Measurements from ENCODE around the gene PDE6A.

Gene PDE6A

GRCh38 chr5:149839761-149840160, 104.8 kb downstream of the PDE6A start:
- ChIA-PET POLR2A (no interaction called here), CTCF (interaction anchor here (0.6 to 23.8 kb wide), 6 partner anchors 10 to 203 kb away, joined by 3 to 305 read pairs (median 108); partner anchors contain the start of gene SLC26A2)
- Histone ChIP-seq H3K27ac (ENCODE audit: insufficient read depth in 1 of 2, low read depth in 1 of 2, low read length in 2 of 2, poor library complexity in 1 of 2, severe bottlenecking in 2 of 2) (no peak overlapping the region), H3K36me3 (ENCODE audit: control insufficient read depth in 4 of 4, insufficient read depth in 4 of 4, low read length in 3 of 4) (peaks cover 0 to 77% (median 8%) of the 10 kb centered on the region in 4 experiments), H3K9me3 (ENCODE audit: control extremely low read depth in 1 of 5, control insufficient read depth in 4 of 5, insufficient read depth in 2 of 5, low read depth in 1 of 5, low read length in 4 of 5) (no peaks in the 10 kb centered on the region), H3K4me3 (ENCODE audit: control insufficient read depth in 1 of 7, extremely low read depth in 1 of 7, insufficient read depth in 4 of 7, low read depth in 2 of 7, low read length in 6 of 7) (no peak overlapping the region), H3K4me1 (ENCODE audit: control extremely low read depth in 1 of 4, control insufficient read depth in 4 of 4, insufficient read depth in 4 of 4, low read length in 3 of 4) (no peaks in the 10 kb centered on the region), H3K27me3 (replicated peaks in 2 of 5; ENCODE audit: control insufficient read depth in 4 of 5, insufficient read depth in 5 of 5, low read length in 4 of 5) (no peaks in the 10 kb centered on the region)
- WGBS (ENCODE audit: insufficient coverage): 97% methylated on average over 16 of the region's 16 CpGs
- DNase-seq: no peak

- ChIA-PET POLR2A (no interaction called here), CTCF (interaction anchor here (0.6 to 23.8 kb wide), 13 partner anchors 9 to 202 kb away, joined by 3 to 305 read pairs (median 3); partner anchors contain the start of gene SLC26A2)
- WGBS (ENCODE audit: insufficient coverage): 95% methylated on average over 4 of the region's 6 CpGs
- Histone ChIP-seq H3K27me3 (replicated peaks in 2 of 5; ENCODE audit: control insufficient read depth in 4 of 5, insufficient read depth in 5 of 5, low read length in 4 of 5) (no peaks in the 10 kb centered on the region), H3K27ac (ENCODE audit: insufficient read depth in 1 of 2, low read depth in 1 of 2, low read length in 2 of 2, poor library complexity in 1 of 2, severe bottlenecking in 2 of 2) (no peak overlapping the region), H3K4me3 (ENCODE audit: control insufficient read depth in 1 of 7, extremely low read depth in 1 of 7, insufficient read depth in 4 of 7, low read depth in 2 of 7, low read length in 6 of 7) (no peak overlapping the region), H3K9me3 (ENCODE audit: control extremely low read depth in 1 of 5, control insufficient read depth in 4 of 5, insufficient read depth in 2 of 5, low read depth in 1 of 5, low read length in 4 of 5) (no peaks in the 10 kb centered on the region), H3K4me1 (ENCODE audit: control extremely low read depth in 1 of 4, control insufficient read depth in 4 of 4, insufficient read depth in 4 of 4, low read length in 3 of 4) (no peaks in the 10 kb centered on the region), H3K36me3 (ENCODE audit: control insufficient read depth in 4 of 4, insufficient read depth in 4 of 4, low read length in 3 of 4) (peaks cover 0 to 77% (median 8%) of the 10 kb centered on the region in 4 experiments)
- no peak for DNase-seq
Observed at GRCh38 chr5:149838881-149839739, 105.5 kb downstream of the PDE6A start.

GRCh38 chr5:149837680-149838269, 106.8 kb downstream of the PDE6A start:
- 92% methylated on average over 2 of the region's 7 CpGs for WGBS (ENCODE audit: insufficient coverage)
- H3K36me3 ChIP-seq (ENCODE audit: control insufficient read depth in 4 of 4, insufficient read depth in 4 of 4, low read length in 3 of 4): peaks cover 0 to 83% (median 11%) of the 10 kb centered on the region in 4 experiments
- H3K9me3 ChIP-seq (ENCODE audit: control extremely low read depth in 1 of 5, control insufficient read depth in 4 of 5, insufficient read depth in 2 of 5, low read depth in 1 of 5, low read length in 4 of 5): no peaks in the 10 kb centered on the region
- no peaks in the 10 kb centered on the region for H3K4me1 ChIP-seq (ENCODE audit: control extremely low read depth in 1 of 4, control insufficient read depth in 4 of 4, insufficient read depth in 4 of 4, low read length in 3 of 4)
- POLR2A ChIA-PET: no interaction called here
- no peak overlapping the region for H3K27ac ChIP-seq (ENCODE audit: insufficient read depth in 1 of 2, low read depth in 1 of 2, low read length in 2 of 2, poor library complexity in 1 of 2, severe bottlenecking in 2 of 2)
- no peak overlapping the region for H3K4me3 ChIP-seq (ENCODE audit: control insufficient read depth in 1 of 7, extremely low read depth in 1 of 7, insufficient read depth in 4 of 7, low read depth in 2 of 7, low read length in 6 of 7)
- CTCF ChIA-PET: interaction anchor here (0.7 to 23.8 kb wide), 15 partner anchors 10 to 202 kb away, joined by 3 to 305 read pairs (median 5); partner anchors contain the start of gene SLC26A2
- peak; percentile 37 to 48 (median 46) for DNase-seq
- H3K27me3 ChIP-seq (replicated peaks in 2 of 5; ENCODE audit: control insufficient read depth in 4 of 5, insufficient read depth in 5 of 5, low read length in 4 of 5): no peaks in the 10 kb centered on the region

GRCh38 chr5:149836451-149837139, 108.0 kb downstream of the PDE6A start:
- H3K4me1 ChIP-seq (ENCODE audit: control extremely low read depth in 1 of 4, control insufficient read depth in 4 of 4, insufficient read depth in 4 of 4, low read length in 3 of 4): no peaks in the 10 kb centered on the region
- no peaks in the 10 kb centered on the region for H3K27me3 ChIP-seq (replicated peaks in 2 of 5; ENCODE audit: control insufficient read depth in 4 of 5, insufficient read depth in 5 of 5, low read length in 4 of 5)
- WGBS (ENCODE audit: insufficient coverage): 92% methylated on average over 17 of the region's 18 CpGs
- no peaks in the 10 kb centered on the region for H3K9me3 ChIP-seq (ENCODE audit: control extremely low read depth in 1 of 5, control insufficient read depth in 4 of 5, insufficient read depth in 2 of 5, low read depth in 1 of 5, low read length in 4 of 5)
- peaks cover 0 to 81% (median 12%) of the 10 kb centered on the region in 4 experiments for H3K36me3 ChIP-seq (ENCODE audit: control insufficient read depth in 4 of 4, insufficient read depth in 4 of 4, low read length in 3 of 4)
- H3K27ac ChIP-seq (ENCODE audit: insufficient read depth in 1 of 2, low read depth in 1 of 2, low read length in 2 of 2, poor library complexity in 1 of 2, severe bottlenecking in 2 of 2): no peak overlapping the region
- POLR2A ChIA-PET: no interaction called here
- DNase-seq: no peak
- CTCF ChIA-PET: interaction anchor here (0.8 to 23.8 kb wide), 13 partner anchors 9 to 282 kb away, joined by 3 to 305 read pairs (median 4); partner anchors contain the start of gene SLC26A2
- no peak overlapping the region for H3K4me3 ChIP-seq (ENCODE audit: control insufficient read depth in 1 of 7, extremely low read depth in 1 of 7, insufficient read depth in 4 of 7, low read depth in 2 of 7, low read length in 6 of 7)

GRCh38 chr5:149834246-149834855, 110.2 kb downstream of the PDE6A start:
- Histone ChIP-seq H3K27me3 (replicated peaks in 2 of 5; ENCODE audit: control insufficient read depth in 4 of 5, insufficient read depth in 5 of 5, low read length in 4 of 5) (no peaks in the 10 kb centered on the region), H3K27ac (ENCODE audit: insufficient read depth in 1 of 2, low read depth in 1 of 2, low read length in 2 of 2, poor library complexity in 1 of 2, severe bottlenecking in 2 of 2) (no peak overlapping the region), H3K36me3 (ENCODE audit: control insufficient read depth in 4 of 4, insufficient read depth in 4 of 4, low read length in 3 of 4) (peaks cover 0 to 78% (median 17%) of the 10 kb centered on the region in 4 experiments), H3K4me1 (ENCODE audit: control extremely low read depth in 1 of 4, control insufficient read depth in 4 of 4, insufficient read depth in 4 of 4, low read length in 3 of 4) (no peaks in the 10 kb centered on the region), H3K9me3 (ENCODE audit: control extremely low read depth in 1 of 5, control insufficient read depth in 4 of 5, insufficient read depth in 2 of 5, low read depth in 1 of 5, low read length in 4 of 5) (no peaks in the 10 kb centered on the region), H3K4me3 (ENCODE audit: control insufficient read depth in 1 of 7, extremely low read depth in 1 of 7, insufficient read depth in 4 of 7, low read depth in 2 of 7, low read length in 6 of 7) (no peak overlapping the region)
- CTCF ChIA-PET: interaction anchor here (0.7 to 23.8 kb wide), 32 partner anchors 9 to 388 kb away, joined by 3 to 329 read pairs (median 4); partner anchors contain the start of gene SLC26A2
- WGBS (ENCODE audit: insufficient coverage): 56% methylated on average over 4 of the region's 5 CpGs
- DNase-seq: peak; percentile 88 to 95 (median 90)
- POLR2A ChIA-PET: no interaction called here

GRCh38 chr5:149833116-149833827, 111.3 kb downstream of the PDE6A start:
- 97% methylated on average over 25 of the region's 30 CpGs for WGBS (ENCODE audit: insufficient coverage)
- Histone ChIP-seq H3K4me1 (ENCODE audit: control extremely low read depth in 1 of 4, control insufficient read depth in 4 of 4, insufficient read depth in 4 of 4, low read length in 3 of 4) (peaks cover 0 to 4% (median 0%) of the 10 kb centered on the region in 4 experiments), H3K27ac (ENCODE audit: insufficient read depth in 1 of 2, low read depth in 1 of 2, low read length in 2 of 2, poor library complexity in 1 of 2, severe bottlenecking in 2 of 2) (no peak overlapping the region), H3K9me3 (ENCODE audit: control extremely low read depth in 1 of 5, control insufficient read depth in 4 of 5, insufficient read depth in 2 of 5, low read depth in 1 of 5, low read length in 4 of 5) (no peaks in the 10 kb centered on the region), H3K4me3 (ENCODE audit: control insufficient read depth in 1 of 7, extremely low read depth in 1 of 7, insufficient read depth in 4 of 7, low read depth in 2 of 7, low read length in 6 of 7) (no peak overlapping the region), H3K27me3 (replicated peaks in 2 of 5; ENCODE audit: control insufficient read depth in 4 of 5, insufficient read depth in 5 of 5, low read length in 4 of 5) (no peaks in the 10 kb centered on the region), H3K36me3 (ENCODE audit: control insufficient read depth in 4 of 4, insufficient read depth in 4 of 4, low read length in 3 of 4) (peaks cover under 1 to 73% (median 17%) of the 10 kb centered on the region in 4 experiments)
- ChIA-PET POLR2A (no interaction called here), CTCF (interaction anchor here (0.8 to 23.8 kb wide), 23 partner anchors 8 to 550 kb away, joined by 3 to 329 read pairs (median 5); partner anchors contain the start of gene SLC26A2)
- DNase-seq: no peak

Measured in common myeloid progenitor, CD34-positive (primary cell).